A673 (cell line): Measurements from ENCODE around the gene PHKG1.
"Not testable (repeated sequence)": the region's sequence is repeated elsewhere in the genome, so short reads cannot be mapped to it uniquely, and the experiment has no call there.

ENCODE experiments used
- CTCF ChIP-seq: fragments of 300-800, 200-600 bp; sonication (generic); conservative IDR thresholded peaks from 2 replicates; pipeline ENCODE4 v1.5.1; 2017; ENCODE audit warnings: low read depth, mild to moderate bottlenecking, antibody characterized with exemption, low read length, moderate library complexity, mixed read lengths
- EZH2 ChIP-seq: fragments of 200-600 bp; sonication (generic); IDR thresholded peaks from 2 replicates; pipeline ENCODE4 v1.6.1; 2017; ENCODE audit warnings: borderline replicate concordance, low read depth, mild to moderate bottlenecking, mixed read lengths, antibody characterized with exemption, low read length; ENCODE audit not compliant: poor library complexity, severe bottlenecking

DNA sequence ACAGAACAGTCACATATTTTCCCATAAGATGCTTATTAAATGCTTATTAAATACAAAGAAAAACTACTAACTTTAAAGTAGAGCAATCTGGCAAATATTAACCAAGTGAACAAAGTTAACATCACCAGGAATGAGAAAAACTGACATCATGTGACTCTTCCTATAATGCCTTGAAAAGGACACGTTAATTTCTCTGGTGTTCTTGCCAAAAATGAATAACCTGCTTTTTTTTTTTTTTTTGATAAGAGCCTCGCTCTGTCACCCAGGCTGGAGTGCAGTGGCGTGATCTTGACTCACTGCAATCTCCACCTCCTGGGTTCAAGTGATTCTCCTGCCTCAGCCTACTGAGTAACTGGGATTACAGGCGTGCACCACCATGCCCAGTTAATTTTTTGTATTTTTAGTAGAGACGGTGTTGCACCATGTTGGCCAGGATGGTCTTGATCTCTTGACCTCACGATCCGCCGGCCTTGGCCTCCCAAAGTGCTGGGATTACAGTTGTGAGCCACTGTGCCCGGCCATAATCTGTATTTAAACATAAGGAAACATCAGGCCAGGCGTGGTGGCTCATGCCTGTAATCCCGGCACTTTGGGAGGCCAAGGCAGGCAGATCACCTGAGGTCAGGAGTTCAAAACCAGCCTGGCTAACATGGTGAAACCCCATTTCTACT is 45.2 kb downstream of the PHKG1 start:
- TF ChIP-seq EZH2, CTCF: not testable (repeated sequence)
